Stimulated activated CD4-positive, alpha-beta T cell treated with anti-CD3 and anti-CD28 coated beads, Interleukin-15, amount 100 ng/mL, for 1 hour (primary cell): Measurements from ENCODE around the gene IL25.
"Not testable (repeated sequence)": the region's sequence is repeated elsewhere in the genome, so short reads cannot be mapped to it uniquely, and the experiment has no call there.

Source experiments
- DNase-seq, 2 donors: peaks; one replicate each; pipeline ENCODE4 v3.0.0-alpha.2; 2020; ENCODE audit warnings: low read depth in 1 of 2, low spot score in 1 of 2

The IL25 gene

GRCh38 chr14:23387916-23388882 is 15.6 kb downstream of the IL25 start:
- DNase-seq: no peak

GRCh38 chr14:23388996-23389395 is 16.4 kb downstream of the IL25 start:
- DNase-seq: no peak

DNA sequence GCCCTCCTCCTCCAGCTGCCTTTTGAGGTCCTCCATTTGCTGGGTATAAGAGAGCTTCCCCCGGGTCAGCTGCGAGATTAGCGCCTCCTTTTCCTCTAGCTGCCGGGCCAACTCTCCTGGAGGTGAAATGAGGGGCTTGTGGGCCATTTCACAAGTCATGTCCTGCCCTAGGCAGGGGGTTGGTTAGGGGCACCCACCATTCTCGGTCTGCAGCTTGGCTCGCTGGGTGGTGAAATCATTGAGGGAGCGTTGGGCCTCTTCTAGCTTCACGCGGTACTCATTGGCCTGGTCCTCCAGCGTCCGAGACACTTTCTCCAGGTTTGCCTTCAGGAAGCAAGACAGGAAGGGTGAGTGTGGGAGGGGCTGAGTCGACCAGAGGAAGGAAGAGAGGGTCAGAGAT is 16.8 kb downstream of the IL25 start:
- DNase-seq: no peak

DNA sequence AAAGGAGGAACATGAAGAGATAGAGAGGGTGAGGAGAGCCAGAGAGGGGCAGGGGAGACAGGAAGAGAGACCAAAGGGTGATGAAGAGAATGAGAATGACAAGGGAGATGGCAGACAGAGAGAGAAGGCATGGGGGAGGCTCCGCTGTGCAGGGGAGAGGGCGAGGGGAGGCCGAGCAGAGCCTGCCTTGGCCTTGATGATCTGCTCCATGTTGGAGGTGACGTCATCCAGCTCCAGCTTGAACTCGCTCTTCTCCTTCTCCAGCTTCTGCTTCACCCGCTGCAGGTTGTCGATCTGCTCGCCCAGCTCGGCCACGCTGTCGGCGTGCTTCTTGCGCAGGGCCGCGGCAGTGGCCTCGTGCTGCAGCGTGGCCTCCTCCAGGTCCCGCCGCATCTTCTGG is 17.3 kb downstream of the IL25 start:
- DNase-seq: not testable (repeated sequence)

GRCh38 chr14:23392613-23393012 is 20.0 kb downstream of the IL25 start:
- DNase-seq: no peak

- DNase-seq: no peak
Measured at GRCh38 chr14:23396126-23396525, 23.5 kb downstream of the IL25 start.

GRCh38 chr14:23396781-23397407 is 24.3 kb downstream of the IL25 start:
- DNase-seq: no peak

- DNase-seq: no peak
Measured at GRCh38 chr14:23398348-23398747, 25.7 kb downstream of the IL25 start.

DNA sequence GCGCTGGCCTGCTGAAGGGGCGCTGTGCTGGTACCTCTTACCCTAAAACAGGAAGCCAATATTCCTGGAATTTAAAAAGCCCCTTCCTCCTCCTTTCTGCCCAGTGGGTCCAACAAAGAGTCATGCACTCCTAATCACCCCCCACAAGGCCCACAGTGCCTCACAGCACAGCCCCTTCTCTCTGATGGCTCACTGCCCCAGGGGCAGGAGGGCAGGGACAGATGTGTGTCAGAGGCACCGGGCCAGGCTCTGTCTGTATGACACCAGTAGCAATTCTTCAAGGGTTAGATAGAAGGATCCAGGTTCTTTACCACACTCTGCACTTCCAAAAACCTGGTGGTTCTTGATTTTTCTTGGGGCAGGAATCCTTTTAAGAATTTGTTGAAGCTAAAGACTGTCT is 26.5 kb downstream of the IL25 start:
- no peak for DNase-seq

DNA sequence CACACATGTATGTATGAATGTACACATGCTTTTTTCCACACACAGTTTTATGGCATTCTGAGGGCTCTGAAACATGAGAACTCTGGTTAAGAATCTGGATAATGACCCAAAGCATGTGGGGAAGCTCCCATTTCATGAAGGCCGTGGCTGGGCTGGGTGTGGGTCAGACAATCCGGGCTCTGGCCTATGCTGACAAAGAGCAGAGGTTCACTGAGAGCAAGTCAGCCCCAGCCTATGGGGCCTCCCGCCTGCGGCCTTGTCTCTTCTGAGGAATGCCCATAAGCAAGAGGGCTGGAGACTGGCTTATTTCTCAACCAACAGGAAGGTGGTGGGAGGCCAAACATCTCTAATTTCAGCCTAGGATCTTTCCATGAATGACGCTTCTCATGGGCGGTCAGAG is 27.0 kb downstream of the IL25 start:
- no peak for DNase-seq

DNA sequence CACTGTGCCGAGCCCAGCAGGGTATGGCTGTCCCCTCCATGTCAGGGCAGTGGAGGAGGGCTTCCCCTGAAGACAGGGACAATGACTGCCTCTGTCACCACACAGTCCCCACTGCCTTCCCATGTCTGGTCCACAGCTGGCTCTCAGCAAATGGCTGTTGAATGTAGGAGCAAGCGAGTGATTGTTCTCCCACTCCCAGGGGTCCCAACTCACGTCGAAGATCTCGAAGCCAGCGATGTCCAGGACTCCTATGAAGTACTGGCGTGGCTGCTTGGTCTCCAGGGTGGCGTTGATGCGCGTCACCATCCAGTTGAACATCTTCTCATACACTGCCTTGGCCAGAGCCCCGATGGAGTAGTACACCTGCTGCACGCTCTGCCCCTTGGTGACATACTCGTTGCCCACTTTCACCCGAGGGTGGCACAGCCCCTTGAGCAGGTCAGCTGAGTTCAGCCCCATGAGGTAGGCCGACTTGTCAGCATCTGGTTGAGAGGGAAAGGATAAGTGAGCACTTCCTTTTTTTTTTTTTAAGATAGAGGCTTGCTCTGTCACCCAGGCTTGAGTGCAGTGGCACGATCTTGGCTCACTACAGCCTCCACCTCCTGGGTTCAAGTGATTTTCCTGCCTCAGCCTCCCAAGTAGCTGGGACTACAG is 28.0 kb downstream of the IL25 start:
- DNase-seq: not testable (repeated sequence)

DNA sequence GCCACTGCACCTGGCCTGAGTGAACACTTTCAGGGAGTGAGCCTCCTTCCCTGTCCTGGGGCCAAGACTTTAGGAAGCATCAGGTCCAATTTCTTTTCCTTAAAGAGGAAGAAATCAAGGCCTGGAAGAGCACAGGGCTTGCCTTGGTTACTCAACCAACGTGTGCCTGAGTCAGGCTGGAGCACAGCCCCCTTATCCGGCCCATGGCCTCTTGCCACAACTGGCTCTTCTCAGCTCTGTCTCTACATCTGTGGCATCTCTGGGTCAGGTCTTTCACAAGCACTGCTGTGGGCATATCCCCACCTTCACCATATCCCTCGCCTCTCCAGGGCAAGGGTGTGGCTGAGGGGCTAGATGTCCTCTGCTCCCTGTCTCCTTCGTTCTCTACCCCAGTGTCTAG is 28.7 kb downstream of the IL25 start:
- no peak for DNase-seq

- DNase-seq: no peak
Measured at GRCh38 chr14:23402296-23403138, 29.9 kb downstream of the IL25 start.

DNA sequence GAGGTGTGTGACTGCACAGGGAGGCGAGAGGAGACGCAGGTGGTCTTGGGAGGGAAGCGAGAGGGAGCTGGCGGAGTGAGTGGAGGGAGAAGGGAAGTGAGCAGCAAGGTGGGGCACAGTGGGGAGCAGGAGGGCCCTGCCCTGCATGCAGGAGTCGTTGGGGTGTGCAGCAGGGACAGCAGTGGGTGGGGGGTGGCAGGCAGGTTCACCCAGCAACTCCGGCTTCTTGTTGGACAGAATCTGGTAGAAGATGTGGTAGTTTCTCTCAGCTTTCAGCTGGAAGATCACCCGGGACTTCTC is 30.5 kb downstream of the IL25 start:
- no peak for DNase-seq

DNA sequence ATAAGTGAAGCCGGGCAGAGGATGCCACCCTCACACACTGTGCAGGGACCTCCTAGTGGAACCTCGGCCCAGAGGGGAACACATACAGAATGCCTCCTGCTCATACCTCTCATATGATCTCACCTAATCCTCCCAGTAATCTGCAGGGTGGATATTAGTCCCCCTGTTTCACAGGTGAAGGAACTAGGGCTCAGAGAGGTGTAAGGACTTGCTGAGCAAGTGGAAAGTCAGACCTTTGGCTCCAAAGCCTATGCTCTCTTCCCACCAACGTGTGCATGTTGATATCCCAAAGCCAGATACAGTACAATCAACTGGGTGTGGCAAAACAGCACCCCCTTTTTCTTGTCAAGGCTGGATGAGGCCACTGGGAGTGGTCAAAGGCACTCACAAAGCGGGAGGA is 31.3 kb downstream of the IL25 start:
- DNase-seq: no peak

GRCh38 chr14:23404331-23404900 is 31.8 kb downstream of the IL25 start:
- DNase-seq: no peak

DNA sequence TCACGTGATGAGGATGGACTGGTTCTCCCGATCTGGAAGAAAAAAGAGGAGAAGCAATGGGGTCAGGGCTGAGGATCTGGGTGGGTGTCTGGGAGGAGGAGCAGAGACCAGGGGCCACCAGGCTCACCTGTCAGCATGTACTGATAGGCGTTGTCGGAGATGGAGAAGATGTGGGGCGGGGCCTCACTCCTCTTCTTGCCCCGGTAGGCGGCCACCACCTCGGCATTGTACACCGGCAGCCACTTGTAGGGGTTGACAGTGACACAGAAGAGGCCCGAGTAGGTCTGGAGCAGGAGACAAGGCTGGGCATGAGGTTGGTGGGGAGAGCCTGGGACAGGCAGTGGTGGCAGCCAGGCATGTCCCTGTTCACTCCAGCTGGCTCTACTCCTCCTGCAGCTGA is 32.5 kb downstream of the IL25 start:
- DNase-seq: no peak

DNA sequence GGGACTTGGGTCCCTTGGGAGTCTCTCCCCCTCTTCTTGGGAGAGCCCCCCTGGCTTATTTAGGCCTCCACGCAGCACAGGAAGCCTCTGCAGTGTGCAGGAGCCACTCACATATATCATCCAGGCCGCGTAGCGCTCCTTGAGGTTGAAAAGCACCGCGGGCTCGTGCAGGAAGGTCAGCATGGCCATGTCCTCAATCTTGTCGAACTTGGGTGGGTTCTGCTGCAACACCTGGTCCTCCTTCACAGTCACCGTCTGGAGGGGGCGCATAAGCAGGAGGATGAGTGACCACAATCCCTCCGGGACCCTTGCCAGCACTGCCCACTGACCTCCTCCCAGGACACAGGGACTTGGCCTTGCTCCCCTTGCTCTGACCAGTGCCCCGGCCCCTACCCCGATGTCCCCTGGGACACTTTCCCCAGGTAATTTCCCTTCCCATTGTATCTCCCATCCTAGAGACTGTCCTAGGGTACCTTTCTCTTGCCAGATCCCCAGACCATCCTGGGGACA is 33.0 kb downstream of the IL25 start:
- no peak for DNase-seq

- DNase-seq: no peak
Measured at GRCh38 chr14:23406244-23406643, 33.6 kb downstream of the IL25 start.

DNA sequence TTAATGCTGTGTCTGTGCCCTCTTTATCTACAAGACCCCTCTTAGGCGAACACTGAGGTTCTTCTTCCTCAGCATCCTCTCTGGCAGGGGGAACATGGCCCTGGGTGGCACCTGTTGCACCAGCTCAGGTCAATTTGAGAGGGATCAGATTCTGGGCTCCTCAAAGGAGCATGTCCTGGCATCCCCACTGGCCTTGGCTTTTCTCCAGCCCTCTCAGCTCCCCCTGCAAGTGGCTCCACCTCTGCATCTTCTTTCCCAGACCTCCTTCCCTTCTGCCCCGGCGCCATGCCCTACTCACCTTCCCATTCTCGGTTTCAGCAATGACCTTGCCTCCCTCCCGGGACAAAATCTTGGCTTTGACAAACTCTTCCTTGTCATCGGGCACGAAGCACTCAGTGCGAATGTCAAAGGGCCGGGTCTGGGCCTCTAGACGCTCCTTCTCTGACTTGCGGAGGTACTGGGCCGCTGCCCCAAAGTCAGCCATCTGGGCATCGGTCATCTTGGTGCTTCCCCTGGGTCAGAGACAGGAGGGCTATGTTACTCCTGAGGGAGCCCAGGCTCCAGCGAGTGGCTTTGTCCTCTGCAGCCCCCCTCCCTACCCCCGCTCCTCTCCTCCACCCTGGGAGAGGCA is 34.2 kb downstream of the IL25 start:
- DNase-seq: no peak
